HG03354 (cell line): ENCODE measurements around the gene USP35.

Experiments
- ATAC-seq: cut with Tn5 transposase; IDR thresholded peaks from one replicate; pipeline ENCODE4 v1.9.1; 2021; ENCODE audit warnings: mild to moderate bottlenecking; ENCODE audit not compliant: unreplicated experiment, poor library complexity, severe bottlenecking

The USP35 gene

GRCh38 chr11:78194490-78194889, 5.8 kb downstream of the USP35 start:
- ATAC-seq = no peak

DNA sequence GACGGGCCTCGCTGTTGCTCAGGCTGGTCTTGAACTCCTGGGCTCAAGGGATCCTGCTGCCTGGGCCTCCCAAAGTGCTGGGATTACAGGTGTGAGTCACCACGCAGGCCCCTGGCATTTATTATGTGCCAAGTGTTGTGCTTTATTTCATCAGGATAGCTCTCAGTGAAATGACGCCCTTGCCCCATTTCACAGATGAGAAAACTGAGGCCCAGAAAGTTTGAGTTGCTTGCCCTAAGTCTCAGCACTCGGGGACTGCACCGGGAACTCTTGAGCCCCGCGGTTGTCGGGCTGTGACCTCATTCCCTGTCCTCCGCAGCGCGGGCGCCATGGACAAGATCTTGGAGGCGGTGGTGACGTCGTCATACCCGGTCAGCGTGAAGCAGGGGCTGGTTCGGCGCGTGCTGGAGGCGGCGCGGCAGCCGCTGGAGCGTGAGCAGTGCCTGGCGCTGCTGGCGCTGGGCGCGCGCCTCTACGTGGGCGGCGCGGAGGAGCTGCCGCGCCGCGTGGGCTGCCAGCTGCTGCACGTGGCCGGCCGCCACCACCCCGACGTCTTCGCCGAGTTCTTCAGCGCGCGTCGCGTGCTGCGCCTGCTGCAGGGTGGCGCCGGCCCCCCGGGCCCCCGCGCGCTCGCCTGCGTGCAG, 7.3 kb downstream of the USP35 start:
- no peak for ATAC-seq

DNA sequence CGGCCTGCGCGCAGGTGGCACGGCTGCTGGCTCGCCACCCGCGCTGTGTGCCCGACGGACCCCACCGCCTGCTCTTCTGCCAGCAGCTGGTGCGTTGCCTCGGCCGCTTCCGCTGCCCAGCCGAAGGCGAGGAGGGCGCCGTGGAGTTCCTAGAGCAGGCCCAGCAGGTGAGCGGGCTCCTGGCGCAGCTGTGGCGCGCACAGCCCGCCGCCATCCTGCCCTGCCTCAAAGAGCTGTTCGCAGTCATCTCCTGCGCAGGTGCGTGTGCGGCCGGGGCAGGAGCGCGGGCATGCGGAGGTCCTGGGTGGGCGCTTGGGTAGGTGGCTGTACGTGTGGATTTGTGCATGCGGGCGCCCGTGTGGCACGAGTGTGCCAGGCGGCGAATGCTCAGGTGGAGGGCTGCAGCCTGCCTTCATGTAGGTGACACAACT, 8.0 kb downstream of the USP35 start:
- no peak for ATAC-seq

- no peak for ATAC-seq
Observed at GRCh38 chr11:78197816-78198215, 9.1 kb downstream of the USP35 start.

DNA sequence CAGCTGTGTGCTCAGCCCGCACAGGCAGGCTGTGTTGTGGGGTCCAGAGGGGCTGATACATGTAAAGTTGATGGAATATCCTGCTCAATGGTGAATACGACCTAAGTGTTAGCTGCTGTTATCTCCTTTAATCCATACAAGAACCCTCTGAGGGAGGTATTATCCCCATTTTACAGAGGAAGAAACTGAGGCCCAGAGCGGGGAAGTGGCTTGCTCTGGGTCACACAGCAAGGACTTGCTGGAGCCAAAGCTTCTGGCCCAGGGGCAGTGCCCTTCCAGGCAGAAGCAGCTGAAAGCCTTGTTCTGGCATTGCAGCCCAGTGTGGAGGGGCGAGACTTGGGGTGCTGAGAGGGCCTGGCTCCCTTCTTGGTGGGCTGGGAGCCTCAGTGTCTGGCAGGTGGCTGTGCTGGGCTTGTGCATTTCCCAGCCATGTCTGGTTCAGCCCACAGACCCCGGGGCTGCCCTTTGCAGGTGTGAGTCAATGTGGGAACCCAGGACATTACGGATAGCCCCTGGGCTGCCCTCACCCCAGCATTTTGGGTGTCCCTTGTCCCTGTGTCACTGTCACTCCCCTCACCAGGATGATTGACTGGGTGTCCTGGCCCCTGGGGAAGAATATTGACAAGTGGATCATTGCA, 10.4 kb downstream of the USP35 start:
- no peak for ATAC-seq

- ATAC-seq = no peak
Observed at GRCh38 chr11:78199653-78200015, 10.9 kb downstream of the USP35 start.

- ATAC-seq = no peak
Observed at GRCh38 chr11:78200061-78200460, 11.3 kb downstream of the USP35 start.

GRCh38 chr11:78200553-78200952, 11.8 kb downstream of the USP35 start:
- no peak for ATAC-seq

DNA sequence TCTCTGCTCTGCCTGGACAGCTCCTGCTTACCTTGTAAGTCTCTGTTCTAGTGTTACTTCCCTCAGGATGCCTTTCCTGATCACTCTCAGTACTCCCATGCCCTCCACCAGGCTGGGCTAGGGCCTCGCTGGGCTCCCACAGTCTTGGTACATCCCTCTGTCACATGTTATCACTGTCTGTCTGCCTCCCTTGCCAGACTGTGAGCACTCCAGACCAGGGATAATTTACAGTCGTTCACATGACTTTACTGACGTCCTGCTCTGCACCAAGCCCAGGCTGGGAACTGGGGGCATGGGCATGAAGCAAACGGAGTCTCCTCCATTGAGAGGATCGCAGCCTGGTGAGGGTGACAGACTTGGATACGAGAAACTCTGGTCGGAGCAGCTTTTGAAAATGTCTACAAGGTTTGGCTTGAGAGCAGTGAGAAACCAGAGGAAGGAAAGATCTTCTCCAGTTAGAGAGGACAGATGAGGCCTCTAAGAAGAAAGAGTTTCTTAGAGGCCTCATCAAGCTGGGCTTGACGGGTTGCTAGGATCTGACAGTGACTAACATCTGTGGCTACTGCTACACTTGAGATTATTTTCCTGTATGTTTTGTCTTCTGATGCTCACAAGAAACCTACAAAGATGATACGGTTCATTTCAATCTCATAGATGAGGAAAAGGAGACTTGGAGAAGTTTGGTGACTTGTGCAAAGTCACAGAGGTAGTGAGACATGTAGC, 12.5 kb downstream of the USP35 start:
- ATAC-seq = no peak

DNA sequence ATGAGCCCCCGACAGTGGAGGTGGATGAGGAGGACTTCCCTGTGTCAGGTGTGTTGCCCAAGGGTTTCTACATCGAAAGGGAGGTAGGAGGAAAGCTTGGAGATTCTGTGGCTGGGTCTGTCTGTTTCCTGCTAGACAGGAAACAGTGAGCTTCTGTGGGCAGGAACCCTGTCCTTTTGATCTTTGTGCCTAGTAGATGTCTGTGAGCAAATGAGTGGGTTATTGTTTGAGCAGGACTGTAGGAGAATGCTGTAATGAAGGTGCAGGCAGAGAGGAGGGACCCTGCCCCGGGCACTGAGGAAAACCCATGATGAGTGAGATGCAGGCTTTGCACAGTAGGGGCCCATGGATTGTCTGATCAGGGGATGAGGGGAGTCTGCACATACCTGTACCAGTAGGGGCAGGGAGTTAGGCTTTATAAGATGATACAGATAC, 14.0 kb downstream of the USP35 start:
- ATAC-seq = no peak

GRCh38 chr11:78203184-78203583, 14.5 kb downstream of the USP35 start:
- no peak for ATAC-seq

DNA sequence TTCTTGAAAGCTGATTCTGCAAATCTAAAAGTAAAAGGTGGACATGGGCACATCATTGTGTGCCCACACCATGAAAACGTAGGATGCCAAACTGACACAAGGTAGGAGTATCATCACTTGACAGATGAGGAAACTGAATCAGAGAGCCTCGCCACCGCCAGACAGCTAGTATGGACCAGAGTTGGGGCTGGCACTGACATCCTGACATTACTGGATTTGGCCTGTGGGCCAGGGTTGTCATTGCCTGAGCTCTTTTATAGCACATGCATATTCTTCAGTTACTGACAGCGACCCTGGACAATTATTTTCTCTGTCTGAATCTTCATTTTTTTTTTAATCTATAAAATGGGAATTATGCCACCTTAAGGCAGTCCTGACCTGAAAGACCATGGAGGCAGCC, 16.5 kb downstream of the USP35 start:
- ATAC-seq = no peak

- no peak for ATAC-seq
Observed at GRCh38 chr11:78205691-78206090, 17.0 kb downstream of the USP35 start.

DNA sequence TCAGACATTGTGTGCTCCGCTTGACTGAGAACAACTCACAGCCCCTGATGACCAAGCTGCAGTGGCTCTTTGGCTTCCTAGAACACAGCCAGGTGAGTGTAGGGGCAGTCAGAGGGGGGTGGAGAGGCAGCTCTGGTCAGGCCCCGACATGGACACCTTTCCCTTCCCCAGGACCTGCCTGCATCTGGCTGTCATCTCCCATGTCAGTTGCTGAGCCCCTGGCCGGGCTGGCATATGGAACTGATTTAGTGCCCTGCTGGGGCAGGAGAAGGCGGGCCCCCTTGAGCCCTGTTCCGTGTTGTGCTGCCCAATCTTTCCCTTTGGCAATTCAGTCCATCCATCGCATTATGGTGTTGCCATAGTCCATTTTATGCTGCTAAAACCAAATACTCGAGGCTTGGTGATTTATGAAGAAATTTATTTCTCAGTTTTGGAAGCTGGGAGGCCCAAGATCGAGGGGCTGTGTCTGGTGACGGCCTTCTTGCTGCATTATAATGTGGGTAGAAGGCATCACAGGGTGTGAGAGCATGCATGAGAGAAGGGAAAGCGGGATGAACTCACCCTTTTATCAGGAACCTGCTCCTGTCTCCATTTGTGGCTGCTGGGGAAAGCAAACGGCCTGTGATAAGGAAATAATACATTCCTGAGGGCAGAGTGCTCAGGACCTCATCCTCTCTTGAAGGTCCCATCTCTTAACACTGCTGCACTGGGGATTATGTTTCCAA, 19.0 kb downstream of the USP35 start:
- no peak for ATAC-seq

GRCh38 chr11:78208257-78209165, 19.8 kb downstream of the USP35 start:
- no peak for ATAC-seq

DNA sequence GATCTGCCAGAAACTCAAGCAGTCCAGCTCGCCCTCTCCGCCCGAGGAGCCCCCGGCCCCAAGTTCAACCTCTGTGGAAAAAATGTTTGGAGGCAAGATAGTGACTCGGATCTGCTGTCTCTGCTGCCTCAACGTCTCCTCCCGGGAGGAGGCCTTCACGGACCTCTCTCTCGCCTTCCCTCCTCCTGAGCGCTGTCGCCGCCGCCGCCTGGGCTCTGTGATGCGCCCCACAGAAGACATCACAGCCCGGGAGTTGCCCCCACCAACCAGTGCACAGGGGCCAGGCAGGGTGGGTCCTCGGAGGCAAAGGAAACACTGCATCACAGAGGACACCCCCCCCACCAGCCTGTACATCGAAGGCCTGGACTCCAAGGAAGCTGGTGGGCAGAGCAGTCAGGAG, 20.8 kb downstream of the USP35 start:
- no peak for ATAC-seq

DNA sequence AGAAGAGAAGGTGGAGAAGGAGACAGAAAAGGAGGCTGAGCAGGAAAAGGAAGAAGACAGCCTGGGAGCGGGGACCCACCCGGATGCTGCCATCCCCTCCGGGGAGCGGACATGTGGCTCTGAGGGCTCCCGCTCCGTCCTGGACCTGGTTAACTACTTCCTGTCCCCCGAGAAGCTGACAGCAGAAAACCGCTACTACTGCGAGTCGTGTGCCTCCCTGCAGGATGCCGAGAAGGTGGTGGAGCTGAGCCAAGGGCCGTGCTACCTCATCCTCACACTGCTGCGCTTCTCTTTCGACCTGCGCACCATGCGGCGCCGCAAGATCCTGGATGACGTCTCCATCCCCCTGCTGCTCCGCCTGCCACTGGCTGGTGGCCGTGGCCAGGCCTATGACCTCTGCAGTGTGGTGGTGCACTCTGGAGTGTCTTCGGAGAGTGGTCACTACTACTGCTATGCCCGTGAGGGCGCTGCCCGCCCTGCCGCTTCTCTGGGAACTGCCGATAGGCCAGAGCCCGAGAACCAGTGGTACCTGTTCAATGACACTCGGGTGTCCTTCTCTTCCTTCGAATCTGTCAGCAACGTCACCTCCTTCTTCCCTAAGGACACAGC, 21.4 kb downstream of the USP35 start:
- no peak for ATAC-seq

GRCh38 chr11:78211565-78211964, 22.8 kb downstream of the USP35 start:
- no peak for ATAC-seq
